Right lobe of liver (tissue), 4 donors: Measurements from ENCODE around the gene SLC10A1.
"Not testable (repeated sequence)": the region's sequence is repeated elsewhere in the genome, so short reads cannot be mapped to it uniquely, and the experiment has no call there.

Experiments
- POLR2A ChIP-seq: fragments of 450-650 bp; IDR thresholded peaks from one replicate; pipeline ENCODE4 v1.6.1; 2017; ENCODE audit warnings: antibody characterized with exemption, mild to moderate bottlenecking
- TF ChIP-seq, protein P1 (sequence below), 4 donors: fragments of 200-600 bp in 3 of 4; fragments of 450-650 bp in 1 of 4; IDR thresholded peaks; one replicate each; pipeline versions ENCODE4 v1.5.1 to v1.8.0; 2016 to 2022; ENCODE audit warnings: antibody characterized with exemption in 4 of 4, mild to moderate bottlenecking in 2 of 4
- donor health status: DM: no; HTN: no; CAD: no.
- donor health status: DM: no; HTN: no; CAD: no.
- donor health status: DM: no; HTN: yes; CAD: no.

DNA sequence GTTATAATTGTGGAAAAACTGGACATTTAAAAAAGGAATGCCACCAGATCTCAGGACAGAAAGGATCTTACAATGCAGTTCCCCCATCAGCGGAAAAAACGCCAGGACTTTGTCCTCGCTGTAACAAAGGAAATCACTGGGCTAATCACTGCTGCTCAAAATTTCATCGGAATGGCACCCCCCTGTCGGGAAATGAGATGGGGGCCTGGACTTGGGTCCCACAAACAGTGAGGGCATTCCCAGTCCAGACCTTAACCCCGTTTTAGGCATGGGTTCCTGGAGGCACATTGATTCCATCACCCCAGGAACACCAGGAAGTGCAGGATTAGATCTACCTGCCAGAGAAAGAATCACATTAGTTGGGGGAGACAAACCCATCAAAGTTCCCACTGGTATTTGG, 16.3 kb upstream of the SLC10A1 start:
- TF ChIP-seq, protein P1, sequence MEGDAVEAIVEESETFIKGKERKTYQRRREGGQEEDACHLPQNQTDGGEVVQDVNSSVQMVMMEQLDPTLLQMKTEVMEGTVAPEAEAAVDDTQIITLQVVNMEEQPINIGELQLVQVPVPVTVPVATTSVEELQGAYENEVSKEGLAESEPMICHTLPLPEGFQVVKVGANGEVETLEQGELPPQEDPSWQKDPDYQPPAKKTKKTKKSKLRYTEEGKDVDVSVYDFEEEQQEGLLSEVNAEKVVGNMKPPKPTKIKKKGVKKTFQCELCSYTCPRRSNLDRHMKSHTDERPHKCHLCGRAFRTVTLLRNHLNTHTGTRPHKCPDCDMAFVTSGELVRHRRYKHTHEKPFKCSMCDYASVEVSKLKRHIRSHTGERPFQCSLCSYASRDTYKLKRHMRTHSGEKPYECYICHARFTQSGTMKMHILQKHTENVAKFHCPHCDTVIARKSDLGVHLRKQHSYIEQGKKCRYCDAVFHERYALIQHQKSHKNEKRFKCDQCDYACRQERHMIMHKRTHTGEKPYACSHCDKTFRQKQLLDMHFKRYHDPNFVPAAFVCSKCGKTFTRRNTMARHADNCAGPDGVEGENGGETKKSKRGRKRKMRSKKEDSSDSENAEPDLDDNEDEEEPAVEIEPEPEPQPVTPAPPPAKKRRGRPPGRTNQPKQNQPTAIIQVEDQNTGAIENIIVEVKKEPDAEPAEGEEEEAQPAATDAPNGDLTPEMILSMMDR (IDR thresholded peaks at IDR 0.05): not testable (repeated sequence)
- TF ChIP-seq POLR2A: not testable (repeated sequence)
